Neuronal stem cell (in vitro differentiated cells): ENCODE data around the gene NGLY1.

ENCODE experiments used
- DNase-seq: peaks from one replicate; pipeline ENCODE4 v3.0.0-alpha.2; 2013; ENCODE audit warnings: low spot score
- H2AFZ ChIP-seq: one replicate; pipeline ENCODE4 v1.6.1; 2013; ENCODE audit warnings: mild to moderate bottlenecking, low read length, inconsistent platforms
- H2AK5ac ChIP-seq: 2 replicates; pipeline ENCODE4 v1.6.1; 2013; ENCODE audit warnings: low read depth, mild to moderate bottlenecking, inconsistent platforms, low read length, moderate library complexity, mixed read lengths
- H2BK120ac ChIP-seq: 2 replicates; pipeline ENCODE4 v1.6.1; 2013; ENCODE audit warnings: low read depth, mild to moderate bottlenecking, inconsistent platforms, low read length, moderate library complexity, mixed read lengths
- H2BK12ac ChIP-seq: one replicate; pipeline ENCODE4 v1.6.1; 2013; ENCODE audit warnings: low read length, inconsistent platforms
- H2BK15ac ChIP-seq: 2 replicates; pipeline ENCODE4 v1.6.1; 2013; ENCODE audit warnings: mild to moderate bottlenecking, low read length, inconsistent platforms, mixed read lengths
- H2BK5ac ChIP-seq: one replicate; pipeline ENCODE4 v1.6.1; 2013; ENCODE audit warnings: inconsistent platforms, mild to moderate bottlenecking, low read length, moderate library complexity
- H3K14ac ChIP-seq: one replicate; pipeline ENCODE4 v1.6.1; 2013; ENCODE audit warnings: low read length, inconsistent platforms
- H3K18ac ChIP-seq: 2 replicates; pipeline ENCODE4 v1.6.1; 2013; ENCODE audit warnings: low read length, inconsistent platforms
- H3K23ac ChIP-seq: 2 replicates; pipeline ENCODE4 v1.6.1; 2013; ENCODE audit warnings: low read depth, mild to moderate bottlenecking, mixed read lengths, low read length, inconsistent platforms; ENCODE audit not compliant: poor library complexity
- H3K27ac ChIP-seq: replicated peaks from 3 replicates; pipeline ENCODE4 v1.5.1; 2013; ENCODE audit warnings: low read length, inconsistent platforms
- H3K27me3 ChIP-seq, 3 experiments: 2 replicates each; pipeline ENCODE4 v1.6.1; 2013; ENCODE audit warnings: low read length in 3 of 3, mild to moderate bottlenecking in 2 of 3, inconsistent platforms in 1 of 3, low read depth in 1 of 3, mixed read lengths in 1 of 3, moderate library complexity in 1 of 3; ENCODE audit not compliant: control insufficient read depth in 3 of 3, insufficient read depth in 3 of 3
- H3K36me3 ChIP-seq, 2 donors: replicated peaks in 1 of 2; 2 replicates each; pipeline ENCODE4 v1.6.1; 2013; ENCODE audit warnings: low read length in 2 of 2; ENCODE audit not compliant: control insufficient read depth in 2 of 2, insufficient read depth in 2 of 2
- H3K4ac ChIP-seq: 2 replicates; pipeline ENCODE4 v1.6.1; 2013; ENCODE audit warnings: inconsistent platforms, mild to moderate bottlenecking, low read length, moderate library complexity
- H3K4me1 ChIP-seq, 2 donors: 1 replicate in 1 of 2; 2 replicates in 1 of 2; pipeline ENCODE4 v1.6.1; 2013; ENCODE audit warnings: low read length in 2 of 2, low read depth in 1 of 2; ENCODE audit not compliant: control insufficient read depth in 2 of 2, insufficient read depth in 1 of 2
- H3K4me2 ChIP-seq: one replicate; pipeline ENCODE4 v1.6.1; 2013; ENCODE audit warnings: mild to moderate bottlenecking, low read length, inconsistent platforms; ENCODE audit not compliant: insufficient read depth, poor library complexity, severe bottlenecking
- H3K4me3 ChIP-seq, 2 donors: 2 replicates each; pipeline ENCODE4 v1.5.1; 2013; ENCODE audit warnings: low read length in 2 of 2, mild to moderate bottlenecking in 2 of 2, inconsistent platforms in 1 of 2, moderate library complexity in 1 of 2
- H3K79me1 ChIP-seq: one replicate; pipeline ENCODE4 v1.6.1; 2013; ENCODE audit warnings: low read depth, mild to moderate bottlenecking, inconsistent platforms, low read length, moderate library complexity
- H3K9ac ChIP-seq: one replicate; pipeline ENCODE4 v1.6.1; 2013; ENCODE audit warnings: mild to moderate bottlenecking, low read depth, low read length, inconsistent platforms; ENCODE audit not compliant: poor library complexity
- H3K9me3 ChIP-seq, 2 donors: replicated peaks in 1 of 2; 2 replicates each; pipeline versions ENCODE3 to v1.6.1; 2013; ENCODE audit warnings: low read length in 2 of 2, mild to moderate bottlenecking in 2 of 2, inconsistent platforms in 1 of 2, low read depth in 1 of 2, mixed read lengths in 1 of 2, moderate library complexity in 1 of 2; ENCODE audit not compliant: control insufficient read depth in 2 of 2, insufficient read depth in 1 of 2
- H4K8ac ChIP-seq: one replicate; pipeline ENCODE4 v1.6.1; 2013; ENCODE audit warnings: low read depth, mild to moderate bottlenecking, inconsistent platforms, low read length, moderate library complexity
- H4K91ac ChIP-seq: one replicate; pipeline ENCODE4 v1.6.1; 2013; ENCODE audit warnings: low read length, low read depth, mild to moderate bottlenecking, inconsistent platforms; ENCODE audit not compliant: poor library complexity
- WGBS, 2 donors: extraction: QIAGEN DNeasy Blood & Tissue Kit; methylation state at CpG; one replicate each; pipeline ENCODE4 v1.1.7; 2013; ENCODE audit warnings: missing lambda C conversion rate in 2 of 2, mixed read lengths in 1 of 2; ENCODE audit not compliant: insufficient read length in 2 of 2, insufficient replicate concordance in 1 of 2; ENCODE audit errors: extremely low coverage in 2 of 2; 5-methylcytosine and 5-hydroxymethylcytosine counted together

Gene NGLY1

GRCh38 chr3:25713341-25713985 lies 69.8 kb downstream of the NGLY1 start:
- Histone ChIP-seq H3K36me3 (no peaks in the 10 kb centered on the region), H2AK5ac (no peak overlapping the region), H3K4me2 (no peak overlapping the region), H4K8ac (no peak overlapping the region), H3K23ac (no peak overlapping the region), H3K18ac (no peak overlapping the region), H3K4ac (no peak overlapping the region), H3K27me3 (no peaks in the 10 kb centered on the region), H2AFZ (peak overlapping the region; percentile 43), H3K9ac (no peak overlapping the region), H3K79me1 (no peaks in the 10 kb centered on the region), H2BK12ac (no peak overlapping the region), H3K9me3 (no peaks in the 10 kb centered on the region), H2BK15ac (no peak overlapping the region), H3K4me1 (no peaks in the 10 kb centered on the region), H3K14ac (no peak overlapping the region), H2BK120ac (no peak overlapping the region), H3K4me3 (no peak overlapping the region), H4K91ac (no peak overlapping the region), H3K27ac (no peak overlapping the region), H2BK5ac (no peak overlapping the region)
- DNase-seq, result no peak
- WGBS, 2 donors, result no CpG with 5 or more reads among the region's 11 CpGs

GRCh38 chr3:25711090-25711489 lies 72.2 kb downstream of the NGLY1 start:
- Histone ChIP-seq H3K27me3 (no peaks in the 10 kb centered on the region), H4K8ac (no peak overlapping the region), H3K4ac (no peak overlapping the region), H2AK5ac (no peak overlapping the region), H2AFZ (no peak overlapping the region), H3K9me3 (no peaks in the 10 kb centered on the region), H2BK5ac (no peak overlapping the region), H3K14ac (no peak overlapping the region), H3K4me3 (no peak overlapping the region), H3K23ac (no peak overlapping the region), H3K9ac (no peak overlapping the region), H4K91ac (no peak overlapping the region), H2BK15ac (no peak overlapping the region), H2BK120ac (no peak overlapping the region), H3K79me1 (no peaks in the 10 kb centered on the region), H3K27ac (no peak overlapping the region), H3K4me2 (no peak overlapping the region), H3K18ac (no peak overlapping the region), H3K4me1 (no peaks in the 10 kb centered on the region), H2BK12ac (no peak overlapping the region), H3K36me3 (no peaks in the 10 kb centered on the region)
- DNase-seq, result no peak
- no CpG with 5 or more reads among the region's 2 CpGs for WGBS, 2 donors

- no peak overlapping the region for H2BK15ac ChIP-seq
- no peak overlapping the region for H2AFZ ChIP-seq
- no peak overlapping the region for H4K8ac ChIP-seq
- H3K23ac ChIP-seq, result no peak overlapping the region
- H3K79me1 ChIP-seq, result no peaks in the 10 kb centered on the region
- no peaks in the 10 kb centered on the region for H3K27me3 ChIP-seq
- H3K9ac ChIP-seq, result no peak overlapping the region
- no peaks in the 10 kb centered on the region for H3K9me3 ChIP-seq
- DNase-seq, result no peak
- H2BK12ac ChIP-seq, result no peak overlapping the region
- WGBS, 2 donors, result no CpG with 5 or more reads among the region's 3 CpGs
- H3K4me1 ChIP-seq, result no peaks in the 10 kb centered on the region
- H3K36me3 ChIP-seq, result no peaks in the 10 kb centered on the region
- no peak overlapping the region for H3K27ac ChIP-seq
- no peak overlapping the region for H3K4me2 ChIP-seq
- H3K4ac ChIP-seq, result no peak overlapping the region
- H3K14ac ChIP-seq, result no peak overlapping the region
- no peak overlapping the region for H2AK5ac ChIP-seq
- H2BK5ac ChIP-seq, result no peak overlapping the region
- no peak overlapping the region for H2BK120ac ChIP-seq
- H4K91ac ChIP-seq, result no peak overlapping the region
- no peak overlapping the region for H3K18ac ChIP-seq
- no peak overlapping the region for H3K4me3 ChIP-seq
These were observed 75.2 kb downstream of the NGLY1 start for GRCh38 chr3:25708036-25708435.

- no peak overlapping the region for H3K4me3 ChIP-seq
- no peak overlapping the region for H2BK12ac ChIP-seq
- H3K23ac ChIP-seq, result no peak overlapping the region
- DNase-seq, result no peak
- no peaks in the 10 kb centered on the region for H3K36me3 ChIP-seq
- no peak overlapping the region for H3K9ac ChIP-seq
- no peak overlapping the region for H3K14ac ChIP-seq
- no peak overlapping the region for H3K4ac ChIP-seq
- no peak overlapping the region for H2BK15ac ChIP-seq
- no peaks in the 10 kb centered on the region for H3K79me1 ChIP-seq
- no peaks in the 10 kb centered on the region for H3K9me3 ChIP-seq
- no peak overlapping the region for H3K18ac ChIP-seq
- H4K91ac ChIP-seq, result no peak overlapping the region
- no peak overlapping the region for H3K27ac ChIP-seq
- no peaks in the 10 kb centered on the region for H3K4me1 ChIP-seq
- H2AK5ac ChIP-seq, result no peak overlapping the region
- no peaks in the 10 kb centered on the region for H3K27me3 ChIP-seq
- H3K4me2 ChIP-seq, result no peak overlapping the region
- H2BK120ac ChIP-seq, result no peak overlapping the region
- H2BK5ac ChIP-seq, result no peak overlapping the region
- H2AFZ ChIP-seq, result no peak overlapping the region
- no CpG with 5 or more reads among the region's 2 CpGs for WGBS, 2 donors
- no peak overlapping the region for H4K8ac ChIP-seq
These were observed 75.8 kb downstream of the NGLY1 start for GRCh38 chr3:25707268-25707926.
